Effector memory CD4-positive, alpha-beta T cell (primary cell): ENCODE measurements around the gene VPS37B.

Experiments used
- DNase-seq, 3 donors: peaks; one replicate each; pipeline ENCODE4 v3.0.0-alpha.2; 2020
- H3K27ac ChIP-seq: 2 replicates; pipeline ENCODE4 v1.7.0; 2013; ENCODE audit warnings: mild to moderate bottlenecking, low read length, moderate library complexity; ENCODE audit not compliant: insufficient read depth, poor library complexity, severe bottlenecking
- H3K27me3 ChIP-seq: replicated peaks from 2 replicates; pipeline ENCODE4 v1.7.0; 2013; ENCODE audit warnings: mild to moderate bottlenecking, low read length; ENCODE audit not compliant: insufficient read depth, control insufficient read depth, poor library complexity, severe bottlenecking
- H3K36me3 ChIP-seq: 2 replicates; pipeline ENCODE4 v1.7.0; 2013; ENCODE audit warnings: mild to moderate bottlenecking, low read length, moderate library complexity; ENCODE audit not compliant: control insufficient read depth, insufficient read depth
- H3K4me1 ChIP-seq: 2 replicates; pipeline ENCODE4 v1.7.0; 2013; ENCODE audit warnings: low read length, mild to moderate bottlenecking; ENCODE audit not compliant: control insufficient read depth, insufficient read depth, poor library complexity, severe bottlenecking
- H3K4me3 ChIP-seq: 2 replicates; pipeline ENCODE4 v1.7.0; 2013; ENCODE audit warnings: low read length, low read depth, mild to moderate bottlenecking; ENCODE audit not compliant: insufficient read depth, poor library complexity, severe bottlenecking
- H3K9me3 ChIP-seq: 2 replicates; pipeline ENCODE4 v1.7.0; 2013; ENCODE audit warnings: mild to moderate bottlenecking, low read length, moderate library complexity; ENCODE audit not compliant: control insufficient read depth

VPS37B gene

DNA sequence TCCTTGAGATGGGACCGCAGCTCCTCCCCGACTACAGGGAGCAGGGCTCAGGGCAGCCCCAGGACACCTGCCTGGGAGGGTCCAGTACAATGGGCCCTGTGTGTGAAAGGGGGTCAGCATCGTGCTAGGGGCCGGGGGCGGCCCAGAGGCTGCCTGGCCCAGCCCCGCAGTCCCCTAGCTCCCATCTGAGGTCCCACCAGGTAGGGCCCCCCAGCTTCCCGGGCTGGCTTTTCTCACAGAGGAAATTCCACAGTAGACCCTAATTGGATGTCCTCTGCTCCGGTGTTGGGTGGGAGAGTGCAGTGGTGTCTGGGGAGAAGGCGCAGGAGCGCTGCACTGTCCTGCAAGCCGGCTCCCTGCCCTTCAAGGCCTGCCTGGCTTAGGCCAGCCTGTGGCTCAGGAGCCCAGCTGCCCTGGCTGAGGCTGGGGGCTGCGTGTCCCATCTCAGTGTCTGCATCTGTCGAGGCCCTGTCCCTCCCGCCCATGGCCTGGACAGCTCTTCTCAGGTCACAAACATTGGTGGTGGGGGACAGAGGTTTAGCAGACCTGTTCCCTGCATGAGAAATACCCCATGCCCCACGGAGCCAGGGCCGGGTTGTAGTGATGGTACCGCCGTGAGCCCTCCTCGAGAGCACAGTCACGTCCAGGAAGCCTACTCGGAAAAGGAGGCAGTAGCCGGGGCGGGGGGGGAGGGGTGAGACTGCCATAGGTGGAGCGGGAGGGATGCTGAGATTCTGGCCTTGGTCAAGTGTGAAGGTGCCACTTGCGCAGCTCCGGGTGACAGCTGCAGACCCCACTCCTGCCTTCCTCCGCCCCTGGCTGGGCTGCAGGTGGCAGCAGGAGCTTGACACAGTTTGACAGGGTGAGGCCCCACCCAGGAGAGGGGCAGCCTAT lies 49.1 kb downstream of the VPS37B start:
- Histone ChIP-seq H3K4me3 (no peak overlapping the region), H3K4me1 (no peaks in the 10 kb centered on the region), H3K27me3 (no peaks in the 10 kb centered on the region), H3K9me3 (no peaks in the 10 kb centered on the region), H3K27ac (no peak overlapping the region), H3K36me3 (peaks cover 1% of the 10 kb centered on the region)
- DNase-seq: no peak

DNA sequence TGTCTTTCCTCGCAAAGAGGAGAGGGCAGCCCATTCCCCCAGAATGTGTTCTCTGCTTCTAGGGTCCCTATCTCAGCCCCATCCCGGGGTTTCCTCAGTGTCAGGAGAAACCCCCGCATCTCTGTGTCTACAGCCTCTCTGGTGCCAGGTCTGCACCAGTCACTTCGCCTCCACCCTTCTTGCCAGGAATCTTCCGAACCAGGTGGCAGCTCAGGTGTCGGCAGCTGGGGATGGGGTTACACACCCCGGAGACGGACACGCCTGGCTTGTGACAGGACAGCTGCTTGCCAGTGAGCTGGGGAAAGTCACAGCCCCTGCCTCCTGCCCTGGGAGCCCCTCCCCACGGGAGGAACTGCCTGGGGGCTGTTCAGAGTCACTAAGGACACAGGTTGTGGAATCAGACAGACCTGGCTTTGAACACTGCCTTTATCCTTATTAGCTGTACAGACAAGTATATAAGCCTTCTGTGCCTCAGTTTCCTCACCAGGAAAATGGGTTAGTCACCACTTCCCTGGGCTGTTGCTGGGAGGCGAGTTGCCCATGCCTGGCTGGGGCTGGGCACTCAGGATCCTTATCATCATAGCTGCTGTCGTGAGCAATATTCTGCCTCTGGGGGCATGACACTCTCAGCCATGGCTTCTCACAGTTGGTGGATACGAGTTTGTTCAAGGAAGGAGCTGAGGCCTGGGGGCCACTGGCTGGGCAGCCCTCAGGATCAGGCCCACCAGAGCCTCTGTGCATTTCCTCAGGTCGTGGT lies 49.9 kb downstream of the VPS37B start:
- Histone ChIP-seq H3K9me3 (no peaks in the 10 kb centered on the region), H3K36me3 (no peaks in the 10 kb centered on the region), H3K4me3 (no peak overlapping the region), H3K27me3 (no peaks in the 10 kb centered on the region), H3K4me1 (no peaks in the 10 kb centered on the region), H3K27ac (no peak overlapping the region)
- DNase-seq: no peak

DNA sequence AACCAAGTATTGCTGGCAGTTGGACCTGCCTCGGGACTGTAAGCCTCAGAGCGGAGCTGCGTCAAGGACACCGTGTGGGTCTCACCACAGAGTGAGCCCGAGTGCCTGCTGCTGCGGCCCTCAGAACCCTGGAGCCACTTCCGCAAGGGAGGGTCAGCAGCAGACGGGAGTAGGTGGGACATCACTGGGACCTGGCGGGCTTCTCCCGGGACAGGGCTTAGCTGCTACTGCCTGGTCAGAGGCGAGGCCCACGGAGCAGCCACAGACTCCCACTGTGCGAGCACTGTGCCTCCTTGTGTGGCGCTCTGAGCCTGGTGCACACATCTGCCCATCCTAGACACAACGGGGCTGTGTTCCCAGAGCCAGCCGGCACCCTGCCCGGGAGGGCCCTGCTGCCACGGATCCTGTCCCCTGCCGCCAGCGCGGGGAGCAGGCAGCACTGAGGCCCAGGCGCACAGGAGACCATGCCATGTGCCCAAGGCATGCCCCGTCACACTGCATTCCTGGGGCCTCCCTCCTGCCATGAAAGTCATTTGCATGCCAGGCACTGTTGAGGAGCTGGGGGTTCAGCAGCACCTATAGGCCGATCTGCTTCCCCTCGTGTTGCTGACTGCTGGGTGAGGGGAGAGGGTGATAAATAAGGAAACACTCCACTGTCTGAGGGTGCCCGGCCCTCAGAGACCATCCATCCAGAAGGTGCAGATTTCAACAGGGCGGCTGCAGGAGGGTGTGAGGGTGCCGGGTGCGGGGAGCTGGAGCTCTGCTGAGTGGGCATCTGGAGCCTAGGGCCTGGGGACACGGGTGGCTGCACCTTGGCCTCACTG lies 50.7 kb downstream of the VPS37B start:
- Histone ChIP-seq H3K27ac (no peak overlapping the region), H3K4me3 (no peak overlapping the region), H3K9me3 (no peaks in the 10 kb centered on the region), H3K4me1 (no peaks in the 10 kb centered on the region), H3K27me3 (no peaks in the 10 kb centered on the region), H3K36me3 (no peaks in the 10 kb centered on the region)
- DNase-seq: no peak

DNA sequence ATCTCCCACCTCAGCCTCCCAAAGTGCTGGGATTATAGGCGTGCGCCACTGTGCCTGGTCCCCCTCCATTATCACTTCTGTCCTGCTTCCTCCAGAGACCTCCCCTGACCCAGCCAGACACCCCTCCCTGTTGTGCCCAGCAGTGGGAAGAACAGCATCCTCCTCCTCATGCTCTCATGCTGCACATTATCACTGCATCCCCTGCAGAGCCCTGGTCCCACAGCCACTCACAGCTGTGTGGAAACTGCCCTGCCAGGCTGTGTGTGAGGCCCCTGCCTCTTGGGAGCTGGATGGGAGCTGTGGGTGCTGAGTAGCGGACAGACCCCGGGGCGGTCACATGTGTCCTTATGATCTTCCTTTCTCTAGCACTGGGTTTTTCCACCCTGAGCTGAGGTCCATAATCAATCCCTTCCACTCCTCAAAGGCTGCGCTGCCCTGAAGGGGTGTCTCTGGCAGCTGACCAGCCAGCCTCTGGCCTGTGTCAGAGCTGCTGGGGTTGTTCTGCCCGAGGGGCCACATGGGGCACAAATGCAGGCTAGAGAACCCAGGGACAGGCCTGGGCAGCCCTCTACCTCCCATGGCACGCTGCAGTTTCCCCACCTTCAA lies 51.5 kb downstream of the VPS37B start:
- H3K9me3 ChIP-seq: no peaks in the 10 kb centered on the region
- DNase-seq: no peak
- no peaks in the 10 kb centered on the region for H3K4me1 ChIP-seq
- no peak overlapping the region for H3K4me3 ChIP-seq
- H3K27ac ChIP-seq: no peak overlapping the region
- H3K27me3 ChIP-seq: no peaks in the 10 kb centered on the region
- no peaks in the 10 kb centered on the region for H3K36me3 ChIP-seq

DNA sequence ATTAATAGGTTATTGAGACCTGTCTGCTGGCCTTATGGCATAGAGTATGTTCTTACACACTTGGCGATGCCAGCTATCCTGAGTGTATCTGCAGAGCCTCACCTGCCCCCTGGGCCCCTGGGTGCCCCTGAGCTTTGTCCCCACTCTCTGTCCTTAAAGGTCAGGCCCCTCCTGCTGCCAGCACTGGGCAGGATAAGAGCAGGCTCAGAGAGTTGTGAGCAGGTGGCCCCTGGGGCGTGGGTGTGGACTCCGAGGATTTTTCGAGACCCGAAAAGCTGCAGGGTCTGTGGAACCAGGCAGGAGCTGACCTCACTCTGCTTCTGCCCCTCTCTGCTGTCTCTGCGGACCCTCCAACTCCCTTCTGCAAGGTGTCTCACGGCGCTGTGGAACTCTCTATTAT lies 52.5 kb downstream of the VPS37B start:
- Histone ChIP-seq H3K4me1 (no peaks in the 10 kb centered on the region), H3K4me3 (no peak overlapping the region), H3K27me3 (no peaks in the 10 kb centered on the region), H3K27ac (no peak overlapping the region), H3K9me3 (no peaks in the 10 kb centered on the region), H3K36me3 (no peaks in the 10 kb centered on the region)
- DNase-seq: no peak

DNA sequence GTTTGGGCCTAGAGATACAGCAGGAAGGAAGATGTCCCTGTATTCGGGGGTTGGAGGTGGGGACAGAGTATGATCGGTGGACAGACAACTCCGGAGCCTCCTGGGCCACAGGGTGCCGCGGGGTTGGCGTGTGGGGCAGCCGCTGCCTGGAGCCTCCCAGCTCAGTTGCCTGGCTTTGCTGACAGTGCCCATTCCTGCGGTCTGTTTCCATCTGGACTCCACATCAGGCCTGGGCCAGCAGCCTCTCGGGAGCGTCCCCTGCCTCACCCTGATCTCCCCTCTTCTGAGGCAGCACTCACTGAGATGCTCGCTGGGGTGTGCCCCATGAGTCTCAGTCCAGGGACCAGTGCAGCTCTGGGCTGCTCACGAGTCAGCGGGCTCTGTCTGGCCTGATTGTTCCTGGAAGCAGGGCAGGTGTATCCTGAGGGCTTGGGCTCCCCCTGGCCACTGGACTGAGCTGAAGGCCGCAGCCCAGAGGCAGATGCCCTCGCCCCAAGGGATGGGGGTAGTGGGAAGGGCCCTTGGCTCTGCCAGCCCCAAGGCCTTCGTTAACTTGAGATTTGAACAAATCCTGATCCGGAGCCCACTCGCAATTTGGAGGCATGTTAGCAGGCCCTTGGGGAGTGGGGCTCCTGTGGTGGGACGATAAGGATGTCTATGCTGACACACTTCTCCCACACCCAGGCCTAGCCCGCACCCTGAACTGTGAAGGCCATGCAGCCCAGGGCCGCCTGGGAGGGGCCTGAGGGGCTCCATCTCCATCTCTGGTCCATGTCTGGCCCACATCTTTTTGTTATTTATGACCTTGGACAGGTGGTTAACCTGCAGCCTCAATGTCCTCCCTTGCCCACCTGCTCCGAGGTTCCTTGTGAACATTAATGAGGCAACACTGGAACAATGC lies 53.2 kb downstream of the VPS37B start:
- Histone ChIP-seq H3K4me1 (peaks cover 1% of the 10 kb centered on the region), H3K9me3 (no peaks in the 10 kb centered on the region), H3K4me3 (no peak overlapping the region), H3K27ac (no peak overlapping the region), H3K36me3 (no peaks in the 10 kb centered on the region), H3K27me3 (no peaks in the 10 kb centered on the region)
- DNase-seq: no peak

DNA sequence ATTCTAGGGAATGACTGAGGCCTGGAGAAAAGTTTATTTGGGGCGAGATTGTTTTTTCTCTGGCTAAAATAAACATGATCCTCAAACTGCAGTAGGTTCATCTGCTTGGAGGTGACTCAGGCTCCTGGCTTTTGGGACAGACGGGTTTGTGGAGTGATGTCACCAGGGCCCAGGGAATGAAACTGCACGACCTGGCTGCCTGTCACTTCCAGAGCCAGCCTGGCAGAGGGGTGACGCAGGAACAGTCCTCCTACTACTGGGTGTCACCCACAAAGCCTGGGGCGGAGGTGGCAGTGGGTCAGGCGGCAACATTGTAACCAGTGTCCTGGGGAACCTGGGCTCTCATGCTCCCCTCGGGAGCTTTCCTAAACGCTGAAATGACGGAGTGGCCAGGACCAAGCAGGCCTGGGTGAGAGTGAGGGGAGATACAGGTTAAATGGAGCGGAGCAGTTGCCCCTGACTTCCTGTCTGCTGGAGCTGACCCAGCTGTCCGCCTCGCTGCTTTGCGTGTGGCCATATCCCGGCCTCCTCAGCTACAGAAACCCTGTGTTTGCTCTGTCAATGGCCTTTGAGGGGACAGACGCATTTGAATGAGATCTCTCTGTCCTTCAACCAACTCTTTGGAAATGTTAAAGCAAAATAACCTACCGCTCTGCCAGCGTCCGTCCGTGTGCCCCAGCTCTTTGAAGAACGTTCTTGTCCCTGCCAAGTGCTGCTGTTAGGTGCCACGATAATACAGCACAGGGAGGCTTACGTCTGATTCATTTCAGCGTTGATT lies 54.2 kb downstream of the VPS37B start:
- Histone ChIP-seq H3K4me1 (peaks cover 5% of the 10 kb centered on the region), H3K27ac (no peak overlapping the region), H3K9me3 (no peaks in the 10 kb centered on the region), H3K4me3 (no peak overlapping the region), H3K36me3 (no peaks in the 10 kb centered on the region), H3K27me3 (no peaks in the 10 kb centered on the region)
- DNase-seq: no peak

DNA sequence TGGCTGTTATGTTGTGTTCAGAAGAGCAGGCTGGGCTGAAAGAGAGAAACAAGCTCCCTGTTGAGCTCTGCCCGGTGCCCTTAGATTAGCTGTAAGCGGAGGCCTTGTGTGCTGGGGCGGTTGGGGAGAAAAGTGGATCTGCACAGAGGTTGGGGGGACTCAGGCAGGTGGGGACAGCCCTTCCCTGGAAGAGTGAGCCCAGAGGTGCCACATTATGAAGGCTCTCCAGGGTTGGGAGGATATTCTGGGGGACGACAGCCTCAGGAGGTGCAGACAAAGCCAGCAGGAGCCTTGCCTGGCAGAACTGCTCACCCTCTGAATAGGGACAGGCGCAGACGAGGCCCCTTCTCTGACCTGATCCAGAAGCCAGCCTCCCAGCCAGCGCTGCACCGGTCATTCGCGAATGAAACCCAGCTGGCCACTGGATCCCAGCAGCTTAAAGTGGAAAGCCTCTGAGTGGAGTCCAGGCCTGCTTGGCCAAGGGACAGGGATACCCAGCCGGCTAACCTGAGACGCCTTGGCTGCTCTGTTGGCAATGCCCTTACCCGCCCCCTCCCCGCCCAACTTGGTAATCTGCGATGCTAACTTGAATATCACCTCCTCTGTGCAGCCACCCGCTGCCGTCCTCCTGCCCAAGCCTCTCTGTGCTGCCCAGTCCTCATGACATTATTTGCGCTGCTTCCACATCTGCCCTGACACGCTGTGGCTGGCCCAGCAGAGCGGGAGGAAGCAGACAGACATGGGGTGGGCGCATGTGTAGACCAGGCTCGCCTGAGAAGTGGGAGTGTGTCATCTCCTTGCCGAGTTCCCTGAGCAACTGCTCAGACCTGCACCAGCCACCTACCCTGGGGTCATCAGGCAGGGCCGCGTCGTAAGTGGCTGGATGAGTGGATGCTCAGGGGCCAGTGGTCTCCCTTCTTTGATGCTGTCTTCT lies 55.1 kb downstream of the VPS37B start:
- H3K36me3 ChIP-seq: no peaks in the 10 kb centered on the region
- no peaks in the 10 kb centered on the region for H3K27me3 ChIP-seq
- no peak for DNase-seq
- peaks cover 5% of the 10 kb centered on the region for H3K4me1 ChIP-seq
- no peaks in the 10 kb centered on the region for H3K9me3 ChIP-seq
- H3K27ac ChIP-seq: no peak overlapping the region
- H3K4me3 ChIP-seq: no peak overlapping the region
